CD4-positive, alpha-beta T cell treated with Interleukin-10 for 1 hour (primary cell): ENCODE data around the gene AGPS.
"Not testable (repeated sequence)": the region's sequence is repeated elsewhere in the genome, so short reads cannot be mapped to it uniquely, and the experiment has no call there.

Experiments used
- DNase-seq: peaks from one replicate; pipeline ENCODE4 v3.0.0-alpha.2; 2020

AGPS gene

GRCh38 chr2:177424620-177425019 is 32.0 kb downstream of the AGPS start:
- DNase-seq = not testable (repeated sequence)

GRCh38 chr2:177427316-177427715 is 34.7 kb downstream of the AGPS start:
- no peak for DNase-seq

- not testable (repeated sequence) for DNase-seq
Measured at GRCh38 chr2:177427936-177428335, 35.4 kb downstream of the AGPS start.

- DNase-seq = no peak
Measured at GRCh38 chr2:177429688-177430325, 37.2 kb downstream of the AGPS start.

- no peak for DNase-seq
Measured at GRCh38 chr2:177430411-177430810, 37.8 kb downstream of the AGPS start.

GRCh38 chr2:177431111-177431725 is 38.6 kb downstream of the AGPS start:
- DNase-seq = not testable (repeated sequence)

- DNase-seq = no peak
Measured at GRCh38 chr2:177432703-177433102, 40.1 kb downstream of the AGPS start.

GRCh38 chr2:177433402-177433801 is 40.8 kb downstream of the AGPS start:
- no peak for DNase-seq

- no peak for DNase-seq
Measured at GRCh38 chr2:177434475-177434874, 41.9 kb downstream of the AGPS start.

- DNase-seq = no peak
Measured at GRCh38 chr2:177445200-177445599, 52.6 kb downstream of the AGPS start.

GRCh38 chr2:177448031-177448430 is 55.5 kb downstream of the AGPS start:
- no peak for DNase-seq

GRCh38 chr2:177449159-177449558 is 56.6 kb downstream of the AGPS start:
- DNase-seq = no peak

- no peak for DNase-seq
Measured at GRCh38 chr2:177455187-177455586, 62.6 kb downstream of the AGPS start.

GRCh38 chr2:177459756-177460155 is 67.2 kb downstream of the AGPS start:
- DNase-seq = not testable (repeated sequence)

GRCh38 chr2:177460973-177461585 is 68.5 kb downstream of the AGPS start:
- DNase-seq = no peak

GRCh38 chr2:177464549-177464948 is 72.0 kb downstream of the AGPS start:
- no peak for DNase-seq

GRCh38 chr2:177465400-177466138 is 73.0 kb downstream of the AGPS start:
- no peak for DNase-seq

GRCh38 chr2:177466337-177467195 is 74.0 kb downstream of the AGPS start:
- DNase-seq = no peak

- DNase-seq = no peak
Measured at GRCh38 chr2:177467646-177468045, 75.1 kb downstream of the AGPS start.

GRCh38 chr2:177471990-177472389 is 79.4 kb downstream of the AGPS start:
- DNase-seq = no peak

- no peak for DNase-seq
Measured at GRCh38 chr2:177474301-177474700, 81.7 kb downstream of the AGPS start.

- DNase-seq = no peak
Measured at GRCh38 chr2:177474998-177475397, 82.4 kb downstream of the AGPS start.

GRCh38 chr2:177476897-177477296 is 84.3 kb downstream of the AGPS start:
- DNase-seq = no peak
